Activated B cell treated with CpG ODN at 0.5 μM for 24 hours (primary cell): ENCODE measurements around the gene NHERF1. TPM values are rescaled to one million over a fixed set of nuclear protein-coding genes. Genes with fewer than 3 reads are reported as not detected.

ENCODE experiments used
- ATAC-seq: fragments of 200-7000 bp; cut with Tn5 transposase; one replicate; pipeline ENCODE4 v1.10.0; 2021; ENCODE audit warnings: low read depth, mild to moderate bottlenecking, moderate library complexity
- CTCF ChIA-PET: fragments of 350-600 bp; sonication (Branson Sonifier 250); formaldehyde crosslinking; loops from one replicate; lab custom pipeline; 2021; ENCODE audit warnings: antibody characterized with exemption; lab: Charles Lee
- POLR2A ChIA-PET: fragments of 350-600 bp; sonication (Branson Sonifier 250); formaldehyde crosslinking; loops from one replicate; lab custom pipeline; 2021; ENCODE audit warnings: antibody characterized with exemption; lab: Charles Lee
- DNase-seq: peaks from one replicate; pipeline ENCODE4 v3.0.0; 2022
- H3K27ac Mint-ChIP-seq: one replicate; pipeline ENCODE4 v1.8.0; 2020; ENCODE audit warnings: mixed read lengths
- H3K27me3 Mint-ChIP-seq: one replicate; pipeline ENCODE4 v1.8.0; 2021; ENCODE audit warnings: mixed read lengths
- H3K36me3 Mint-ChIP-seq: one replicate; pipeline ENCODE4 v1.8.0; 2021; ENCODE audit warnings: low read depth, mixed read lengths
- H3K4me1 Mint-ChIP-seq: one replicate; pipeline ENCODE4 v1.8.0; 2021; ENCODE audit warnings: mixed read lengths
- H3K4me3 Mint-ChIP-seq: one replicate; pipeline ENCODE4 v1.8.0; 2020; ENCODE audit warnings: mild to moderate bottlenecking, mixed read lengths
- H3K9me3 Mint-ChIP-seq: one replicate; pipeline ENCODE4 v1.8.0; 2020; ENCODE audit warnings: mixed read lengths
- CTCF ChIP-seq: fragments of 200-600 bp; IDR thresholded peaks from one replicate; pipeline ENCODE4 v1.8.0; 2022; ENCODE audit warnings: antibody characterized with exemption, mild to moderate bottlenecking
- intact Hi-C: fragments of 100-400 bp; cut with micrococcal nuclease; formaldehyde crosslinking; loops from one replicate; pipeline ENCODE4 v1.15.1; 2024
- total RNA-seq: library from RNA; stranded (reverse); gene quantifications from 2 replicates; pipeline ENCODE4 v1.2.3, GENCODE V29; 2022

The NHERF1 gene
- total RNA-seq, 1 donor from 2014 or later, result 34.5 TPM

- ATAC-seq (no peak), DNase-seq (no peak)
- H3K27me3 Mint-ChIP-seq, result no peaks in the 10 kb centered on the region
- TF ChIP-seq CTCF, result no peak
- POLR2A ChIA-PET, result interaction anchor here (1.0 to 6.7 kb wide), 5 partner anchors 8 to 123 kb away, joined by 4 to 76 read pairs (median 22); partner anchors contain the start of genes FDXR, NAT9 and RAB37
- H3K4me1 Mint-ChIP-seq, result peaks cover 68% of the 10 kb centered on the region
- H3K27ac Mint-ChIP-seq, result no peak overlapping the region
- peak overlapping the region; percentile 89 for H3K4me3 Mint-ChIP-seq
- CTCF ChIA-PET, result interaction anchor here (1.2 to 3.8 kb wide), 5 partner anchors 9 to 93 kb away, joined by 4 to 23 read pairs (median 14); partner anchors contain the start of gene RAB37
- intact Hi-C loops, result no loop called here
- H3K9me3 Mint-ChIP-seq, result no peaks in the 10 kb centered on the region
- H3K36me3 Mint-ChIP-seq, result peaks cover 12% of the 10 kb centered on the region
Observed at GRCh38 chr17:74750327-74751069, 2.1 kb downstream of the NHERF1 start.

- Mint-ChIP-seq H3K27ac (peak overlapping the region; percentile 14), H3K27me3 (no peaks in the 10 kb centered on the region), H3K4me3 (no peak overlapping the region), H3K4me1 (peaks cover 75% of the 10 kb centered on the region), H3K9me3 (no peaks in the 10 kb centered on the region), H3K36me3 (peaks cover 12% of the 10 kb centered on the region)
- TF ChIP-seq CTCF, result no peak
- POLR2A ChIA-PET, result no interaction called here
- ATAC-seq, result no peak
- no peak for DNase-seq
- intact Hi-C loops, result no loop called here
- CTCF ChIA-PET, result interaction anchor here (1.1 kb wide), 1 partner anchor 29 kb away, joined by 3 read pairs; no protein-coding TSS in a partner anchor
Observed at GRCh38 chr17:74752415-74752814, 4.0 kb downstream of the NHERF1 start.

- Mint-ChIP-seq H3K27me3 (no peaks in the 10 kb centered on the region), H3K9me3 (no peaks in the 10 kb centered on the region), H3K4me3 (no peak overlapping the region), H3K27ac (no peak overlapping the region), H3K4me1 (peaks cover 76% of the 10 kb centered on the region), H3K36me3 (peaks cover 12% of the 10 kb centered on the region)
- no peak for DNase-seq
- no peak for ATAC-seq
- CTCF ChIA-PET, result interaction anchor here (1.1 kb wide), 1 partner anchor 29 kb away, joined by 3 read pairs; no protein-coding TSS in a partner anchor
- POLR2A ChIA-PET, result no interaction called here
- intact Hi-C loops, result no loop called here
- TF ChIP-seq CTCF, result no peak
Observed at GRCh38 chr17:74752822-74753401, 4.5 kb downstream of the NHERF1 start.

GRCh38 chr17:74754832-74755231 is 6.4 kb downstream of the NHERF1 start:
- ChIA-PET CTCF (interaction anchor here (1.5 kb wide), 1 partner anchor 10 kb away, joined by 9 read pairs; no protein-coding TSS in a partner anchor), POLR2A (interaction anchor here (1.2 kb wide), 1 partner anchor 20 kb away, joined by 7 read pairs; no protein-coding TSS in a partner anchor)
- ATAC-seq (no peak), DNase-seq (no peak)
- TF ChIP-seq CTCF, result no peak
- H3K27me3 Mint-ChIP-seq, result no peaks in the 10 kb centered on the region
- peaks cover 12% of the 10 kb centered on the region for H3K36me3 Mint-ChIP-seq
- H3K27ac Mint-ChIP-seq, result no peak overlapping the region
- intact Hi-C loops, result no loop called here
- H3K4me3 Mint-ChIP-seq, result no peak overlapping the region
- H3K4me1 Mint-ChIP-seq, result peaks cover 90% of the 10 kb centered on the region
- no peaks in the 10 kb centered on the region for H3K9me3 Mint-ChIP-seq

GRCh38 chr17:74755533-74755932 is 7.1 kb downstream of the NHERF1 start:
- peaks cover 12% of the 10 kb centered on the region for H3K36me3 Mint-ChIP-seq
- TF ChIP-seq CTCF, result no peak
- intact Hi-C loops, result no loop called here
- DNase-seq, result no peak
- ATAC-seq, result no peak
- no peak overlapping the region for H3K27ac Mint-ChIP-seq
- no peaks in the 10 kb centered on the region for H3K9me3 Mint-ChIP-seq
- ChIA-PET POLR2A (interaction anchor here (0.6 to 0.7 kb wide), 2 partner anchors 14 to 98 kb away, joined by 3 read pairs; no protein-coding TSS in a partner anchor), CTCF (no interaction called here)
- H3K27me3 Mint-ChIP-seq, result no peaks in the 10 kb centered on the region
- H3K4me3 Mint-ChIP-seq, result no peak overlapping the region
- H3K4me1 Mint-ChIP-seq, result peaks cover 89% of the 10 kb centered on the region
